ENCODE measurements around the gene MYCBPAP.
"Not testable (repeated sequence)": the region's sequence is repeated elsewhere in the genome, so short reads cannot be mapped to it uniquely, and the experiment has no call there.

GRCh38 chr17:50475775-50476544 is 32.3 kb upstream of the MYCBPAP start:
- TF ChIP-seq, protein P1, sequence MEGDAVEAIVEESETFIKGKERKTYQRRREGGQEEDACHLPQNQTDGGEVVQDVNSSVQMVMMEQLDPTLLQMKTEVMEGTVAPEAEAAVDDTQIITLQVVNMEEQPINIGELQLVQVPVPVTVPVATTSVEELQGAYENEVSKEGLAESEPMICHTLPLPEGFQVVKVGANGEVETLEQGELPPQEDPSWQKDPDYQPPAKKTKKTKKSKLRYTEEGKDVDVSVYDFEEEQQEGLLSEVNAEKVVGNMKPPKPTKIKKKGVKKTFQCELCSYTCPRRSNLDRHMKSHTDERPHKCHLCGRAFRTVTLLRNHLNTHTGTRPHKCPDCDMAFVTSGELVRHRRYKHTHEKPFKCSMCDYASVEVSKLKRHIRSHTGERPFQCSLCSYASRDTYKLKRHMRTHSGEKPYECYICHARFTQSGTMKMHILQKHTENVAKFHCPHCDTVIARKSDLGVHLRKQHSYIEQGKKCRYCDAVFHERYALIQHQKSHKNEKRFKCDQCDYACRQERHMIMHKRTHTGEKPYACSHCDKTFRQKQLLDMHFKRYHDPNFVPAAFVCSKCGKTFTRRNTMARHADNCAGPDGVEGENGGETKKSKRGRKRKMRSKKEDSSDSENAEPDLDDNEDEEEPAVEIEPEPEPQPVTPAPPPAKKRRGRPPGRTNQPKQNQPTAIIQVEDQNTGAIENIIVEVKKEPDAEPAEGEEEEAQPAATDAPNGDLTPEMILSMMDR (IDR thresholded peaks at IDR 0.05): not testable (repeated sequence)
- TF ChIP-seq POLR2A (IDR thresholded peaks at IDR 0.05): not testable (repeated sequence)
